IgD-negative memory B cell (primary cell): Measurements from ENCODE around the gene TEX52. TPM values are rescaled to one million over a fixed set of nuclear protein-coding genes. Genes with fewer than 3 reads are reported as not detected.

Source experiments
- H3K27ac Mint-ChIP-seq, 3 donors: one replicate each; pipeline ENCODE4 v1.8.0; 2020 to 2022; ENCODE audit warnings: mild to moderate bottlenecking in 3 of 3, mixed read lengths in 3 of 3, moderate library complexity in 1 of 3
- H3K27me3 Mint-ChIP-seq: one replicate; pipeline ENCODE4 v1.8.0; 2021; ENCODE audit warnings: mixed read lengths
- H3K36me3 Mint-ChIP-seq: one replicate; pipeline ENCODE4 v1.8.0; 2020; ENCODE audit warnings: mild to moderate bottlenecking, mixed read lengths
- H3K4me1 Mint-ChIP-seq, 3 donors: one replicate each; pipeline ENCODE4 v1.8.0; 2020 to 2022; ENCODE audit warnings: mixed read lengths in 3 of 3, mild to moderate bottlenecking in 1 of 3
- H3K4me3 Mint-ChIP-seq, 4 donors: one replicate each; pipeline ENCODE4 v1.8.0; 2020 to 2022; ENCODE audit warnings: mild to moderate bottlenecking in 4 of 4, mixed read lengths in 4 of 4, moderate library complexity in 3 of 4
- H3K9me3 Mint-ChIP-seq, 3 donors: one replicate each; pipeline ENCODE4 v1.8.0; 2020 to 2021; ENCODE audit warnings: mixed read lengths in 3 of 3, mild to moderate bottlenecking in 1 of 3
- polyA plus RNA-seq: library from polyadenylated mRNA; unstranded; fragments of 300-500 nt; fragmentation: Illumina TruSeq; gene quantifications from one replicate; pipeline ENCODE4 v1.2.3, GENCODE V29; 2021

Gene TEX52
- not detected for polyA plus RNA-seq

- Mint-ChIP-seq H3K36me3 (peaks cover 4% of the 10 kb centered on the region), H3K27ac (peak within 1 kb of the TSS in 2 of 3 donors; percentile 32 to 64), H3K4me3 (no peak within 1 kb of the TSS), H3K27me3 (no peaks in the 10 kb centered on the region), H3K9me3 (no peaks in the 10 kb centered on the region), H3K4me1 (peaks cover 0 to 3% (median 0%) of the 10 kb centered on the region in 3 donors)
These were observed at the start of gene TEX52 for GRCh38 chr12:2857021-2857431. TSS of gene TEX52 (minus strand) at chr12:2857039. CDS start at chr12:2857026, 13 bp downstream.

- Mint-ChIP-seq H3K27me3 (no peaks in the 10 kb centered on the region), H3K9me3 (no peaks in the 10 kb centered on the region), H3K36me3 (no peaks in the 10 kb centered on the region), H3K4me3 (peak overlapping the region in 1 of 4 donors; percentile 27), H3K27ac (no peak overlapping the region), H3K4me1 (peaks cover 0 to 4% (median 3%) of the 10 kb centered on the region in 3 donors)
These were observed 47.4 kb upstream of the TEX52 start for GRCh38 chr12:2904260-2904659.

GRCh38 chr12:2902272-2902880 is 45.5 kb upstream of the TEX52 start:
- Mint-ChIP-seq H3K4me3 (no peak overlapping the region), H3K9me3 (no peaks in the 10 kb centered on the region), H3K36me3 (no peaks in the 10 kb centered on the region), H3K4me1 (peaks cover 0 to 4% (median 3%) of the 10 kb centered on the region in 3 donors), H3K27ac (no peak overlapping the region), H3K27me3 (no peaks in the 10 kb centered on the region)

- H3K4me1 Mint-ChIP-seq, result peaks cover 1 to 4% (median 3%) of the 10 kb centered on the region in 3 donors
- H3K27ac Mint-ChIP-seq, result peak overlapping the region in 1 of 3 donors; percentile 16
- no peaks in the 10 kb centered on the region for H3K27me3 Mint-ChIP-seq
- H3K9me3 Mint-ChIP-seq, result no peaks in the 10 kb centered on the region
- H3K36me3 Mint-ChIP-seq, result no peaks in the 10 kb centered on the region
- H3K4me3 Mint-ChIP-seq, result no peak overlapping the region
These were observed 43.8 kb upstream of the TEX52 start for GRCh38 chr12:2900642-2901041.

- Mint-ChIP-seq H3K9me3 (no peaks in the 10 kb centered on the region), H3K27ac (no peak overlapping the region), H3K27me3 (no peaks in the 10 kb centered on the region), H3K4me1 (peaks cover 0 to 4% (median 2%) of the 10 kb centered on the region in 3 donors), H3K36me3 (no peaks in the 10 kb centered on the region), H3K4me3 (no peak overlapping the region)
These were observed 40.6 kb upstream of the TEX52 start for GRCh38 chr12:2897418-2897817.

GRCh38 chr12:2895511-2895910 is 38.7 kb upstream of the TEX52 start:
- H3K27me3 Mint-ChIP-seq, result no peaks in the 10 kb centered on the region
- no peaks in the 10 kb centered on the region for H3K36me3 Mint-ChIP-seq
- H3K27ac Mint-ChIP-seq, result peak overlapping the region in 1 of 3 donors; percentile 73
- no peaks in the 10 kb centered on the region for H3K9me3 Mint-ChIP-seq
- H3K4me3 Mint-ChIP-seq, result peak overlapping the region in 1 of 4 donors; percentile 80
- H3K4me1 Mint-ChIP-seq, result peaks cover 8 to 13% (median 9%) of the 10 kb centered on the region in 3 donors

- Mint-ChIP-seq H3K4me1 (peaks cover 13 to 14% (median 13%) of the 10 kb centered on the region in 3 donors), H3K4me3 (peak overlapping the region in 1 of 4 donors; percentile 80), H3K9me3 (no peaks in the 10 kb centered on the region), H3K36me3 (no peaks in the 10 kb centered on the region), H3K27me3 (no peaks in the 10 kb centered on the region), H3K27ac (peak overlapping the region in 1 of 3 donors; percentile 73)
These were observed 38.2 kb upstream of the TEX52 start for GRCh38 chr12:2895051-2895451.

GRCh38 chr12:2893007-2893406 is 36.2 kb upstream of the TEX52 start:
- H3K36me3 Mint-ChIP-seq, result no peaks in the 10 kb centered on the region
- no peaks in the 10 kb centered on the region for H3K9me3 Mint-ChIP-seq
- peaks cover 16 to 23% (median 17%) of the 10 kb centered on the region in 3 donors for H3K4me1 Mint-ChIP-seq
- H3K27ac Mint-ChIP-seq, result peak overlapping the region in 1 of 3 donors; percentile 56
- peak overlapping the region in 3 of 4 donors; percentile 20 to 83 (median 73) for H3K4me3 Mint-ChIP-seq
- no peaks in the 10 kb centered on the region for H3K27me3 Mint-ChIP-seq

GRCh38 chr12:2892246-2892645 is 35.4 kb upstream of the TEX52 start:
- Mint-ChIP-seq H3K27ac (peak overlapping the region in 1 of 3 donors; percentile 65), H3K9me3 (no peaks in the 10 kb centered on the region), H3K36me3 (no peaks in the 10 kb centered on the region), H3K4me3 (peak overlapping the region; percentile 1 to 96 (median 80)), H3K27me3 (no peaks in the 10 kb centered on the region), H3K4me1 (peaks cover 16 to 23% (median 18%) of the 10 kb centered on the region in 3 donors)

GRCh38 chr12:2891240-2892053 is 34.6 kb upstream of the TEX52 start:
- H3K4me3 Mint-ChIP-seq, result peak overlapping the region; percentile 94 to 99 (median 97)

GRCh38 chr12:2890388-2891239 is 33.8 kb upstream of the TEX52 start, which contains the start of gene TULP3:
TSS of gene TULP3 (plus strand) at chr12:2890891. CDS start at chr12:2890948, 57 bp downstream.
- H3K36me3 Mint-ChIP-seq, result no peaks in the 10 kb centered on the region
- H3K4me3 Mint-ChIP-seq, result peak within 1 kb of the TSS; percentile 94 to 99 (median 97)
- H3K9me3 Mint-ChIP-seq, result peaks cover 0 to 2% (median 0%) of the 10 kb centered on the region in 3 donors
- no peaks in the 10 kb centered on the region for H3K27me3 Mint-ChIP-seq
- H3K27ac Mint-ChIP-seq, result peak within 1 kb of the TSS; percentile 90 to 98 (median 97)
- peaks cover 18 to 22% (median 19%) of the 10 kb centered on the region in 3 donors for H3K4me1 Mint-ChIP-seq

More at GRCh38 chr12:2891240-2892053, 34.6 kb upstream of the TEX52 start:
- peaks cover 16 to 23% (median 18%) of the 10 kb centered on the region in 3 donors for H3K4me1 Mint-ChIP-seq
- H3K27me3 Mint-ChIP-seq, result no peaks in the 10 kb centered on the region
- no peaks in the 10 kb centered on the region for H3K9me3 Mint-ChIP-seq
- H3K36me3 Mint-ChIP-seq, result no peaks in the 10 kb centered on the region
- peak overlapping the region in 2 of 3 donors; percentile 50 to 90 for H3K27ac Mint-ChIP-seq

GRCh38 chr12:2890001-2890387 is 33.2 kb upstream of the TEX52 start:
- peaks cover 3% of the 10 kb centered on the region for H3K36me3 Mint-ChIP-seq
- peak overlapping the region; percentile 83 to 98 (median 97) for H3K27ac Mint-ChIP-seq
- H3K4me3 Mint-ChIP-seq, result peak overlapping the region; percentile 91 to 99 (median 97)
- peaks cover 20 to 24% (median 22%) of the 10 kb centered on the region in 3 donors for H3K4me1 Mint-ChIP-seq
- peaks cover 0 to 2% (median 0%) of the 10 kb centered on the region in 3 donors for H3K9me3 Mint-ChIP-seq
- no peaks in the 10 kb centered on the region for H3K27me3 Mint-ChIP-seq

GRCh38 chr12:2886768-2887450 is 30.1 kb upstream of the TEX52 start:
- Mint-ChIP-seq H3K36me3 (peaks cover 3% of the 10 kb centered on the region), H3K4me3 (peak overlapping the region in 1 of 4 donors; percentile 40), H3K9me3 (peaks cover 0 to 2% (median 0%) of the 10 kb centered on the region in 3 donors), H3K4me1 (peaks cover 22 to 29% (median 24%) of the 10 kb centered on the region in 3 donors), H3K27me3 (no peaks in the 10 kb centered on the region), H3K27ac (peak overlapping the region in 1 of 3 donors; percentile 93)

- no peaks in the 10 kb centered on the region for H3K27me3 Mint-ChIP-seq
- H3K4me3 Mint-ChIP-seq, result peak overlapping the region in 2 of 4 donors; percentile 7 to 63
- H3K36me3 Mint-ChIP-seq, result peaks cover 3% of the 10 kb centered on the region
- peaks cover 13 to 20% (median 14%) of the 10 kb centered on the region in 3 donors for H3K4me1 Mint-ChIP-seq
- H3K9me3 Mint-ChIP-seq, result peaks cover 0 to 2% (median 0%) of the 10 kb centered on the region in 3 donors
- H3K27ac Mint-ChIP-seq, result peak overlapping the region; percentile 65 to 93 (median 86)
These were observed 28.0 kb upstream of the TEX52 start for GRCh38 chr12:2884810-2885209.
